Measurements from ENCODE around the gene MAP1LC3B2.

MAP1LC3B2 gene

DNA sequence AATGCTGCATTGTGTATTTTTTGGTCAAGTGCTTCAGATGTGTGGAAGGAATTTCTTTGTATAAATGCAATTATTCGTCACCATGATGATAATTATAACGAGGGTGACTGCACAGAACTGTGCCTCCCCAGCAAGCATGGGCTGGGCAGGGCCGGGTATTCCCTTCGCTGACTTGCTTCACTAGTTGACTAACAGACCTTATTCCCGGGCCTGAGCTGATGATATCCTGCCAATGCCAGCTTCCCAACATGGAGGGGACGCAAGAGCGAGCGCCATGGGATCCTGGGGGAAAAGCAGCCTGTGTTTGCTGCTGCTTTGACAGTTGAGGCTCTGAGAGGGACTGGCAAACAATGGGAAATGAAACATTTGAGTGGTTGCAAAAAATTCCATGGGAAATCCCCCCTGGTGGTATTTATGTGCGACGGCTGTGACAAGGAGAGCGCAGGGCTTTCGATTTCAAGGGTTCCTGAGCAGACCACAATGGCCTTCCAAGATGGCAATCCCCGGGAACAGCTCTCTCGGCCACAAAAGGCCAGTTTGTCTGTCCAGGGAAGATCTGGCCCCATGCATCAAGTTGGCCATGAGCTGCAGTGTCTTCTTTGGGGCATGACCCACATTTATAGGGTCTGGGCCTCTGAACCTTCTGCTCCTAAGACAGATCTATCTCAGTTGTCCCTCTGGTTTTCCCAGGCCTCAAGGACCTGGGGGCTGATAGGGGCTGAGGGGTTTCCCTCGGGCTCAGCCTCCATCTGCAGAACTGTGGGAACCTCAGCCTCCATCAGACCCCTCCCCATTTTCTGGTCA, 21.9 kb upstream of the MAP1LC3B2 start:
- DNase-seq (ENCODE audit: low read depth in 2 of 2), result no peak

DNA sequence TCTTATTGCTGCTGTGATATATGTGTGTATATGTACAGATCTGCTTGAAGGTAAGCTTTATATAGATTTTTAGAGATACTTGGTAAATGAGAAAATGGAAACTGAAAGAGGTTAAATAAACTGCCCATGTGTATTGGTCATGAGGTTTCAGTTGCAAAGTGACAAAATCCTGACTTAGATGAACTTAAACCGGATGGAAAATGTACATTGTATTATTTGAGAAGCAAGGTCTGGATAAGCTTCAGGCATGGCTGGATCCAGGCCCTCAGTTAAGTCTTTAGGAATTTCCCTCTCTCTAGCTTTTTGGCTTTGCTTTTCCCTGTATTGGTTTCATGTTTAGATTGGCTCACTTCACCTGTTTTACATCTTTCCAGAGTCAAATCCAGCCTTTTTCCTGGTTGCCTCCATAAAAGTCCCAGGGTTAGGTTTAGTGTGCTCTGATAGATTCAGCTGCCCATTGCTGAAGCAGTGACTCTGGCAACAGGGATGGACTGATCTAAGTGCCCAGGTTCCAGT, 21.0 kb upstream of the MAP1LC3B2 start:
- no peak for DNase-seq (ENCODE audit: low read depth in 2 of 2)

DNA sequence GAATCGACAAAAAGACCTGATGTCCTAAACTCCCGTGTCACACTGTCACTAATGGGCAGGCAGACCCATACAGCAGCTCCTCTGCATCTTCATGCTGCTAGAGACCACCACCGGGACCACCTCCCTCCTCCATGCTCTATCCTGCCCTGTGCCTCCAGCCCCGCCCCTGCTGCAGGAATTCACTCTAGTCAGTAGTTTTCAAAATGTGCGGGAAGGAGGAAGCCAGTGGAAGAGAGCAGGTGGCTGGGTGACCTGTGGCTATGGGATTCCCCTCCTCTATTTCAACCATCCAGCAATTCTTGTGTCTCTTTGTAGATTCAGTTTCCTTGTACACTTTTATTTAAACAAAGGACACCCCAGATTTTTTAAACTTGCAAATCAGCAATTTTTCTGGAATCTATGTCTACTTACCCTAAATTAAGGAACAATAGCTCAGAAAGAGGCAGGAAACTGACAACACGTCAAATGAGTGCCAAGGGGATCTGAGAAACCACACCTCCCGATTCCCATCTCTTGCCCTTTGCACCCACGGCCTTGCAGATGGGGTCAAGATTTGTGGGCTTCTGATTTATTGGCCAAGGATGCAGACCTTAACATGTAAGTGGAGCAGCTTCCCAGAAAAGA, 20.4 kb upstream of the MAP1LC3B2 start:
- DNase-seq (ENCODE audit: low read depth in 2 of 2), result no peak

DNA sequence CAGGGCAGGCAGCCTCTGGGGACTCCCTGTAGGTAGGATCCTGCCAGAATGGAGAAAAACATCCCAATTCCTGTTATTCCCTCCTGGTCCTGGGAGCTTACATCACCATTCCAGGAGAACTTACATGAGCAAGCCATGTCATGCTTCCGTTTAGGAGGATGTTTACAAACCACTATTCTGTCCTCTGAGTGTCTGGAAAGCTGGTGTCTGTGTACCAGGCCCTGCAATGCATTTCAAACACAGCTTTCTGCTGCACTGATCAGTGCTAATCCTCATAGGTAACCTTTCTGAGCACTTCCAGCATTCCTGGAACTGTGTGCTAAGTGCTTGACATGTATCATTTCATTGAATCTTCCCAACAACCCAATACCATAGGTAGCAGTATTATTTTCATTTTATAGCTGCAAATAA, 19.8 kb upstream of the MAP1LC3B2 start:
- no peak for DNase-seq (ENCODE audit: low read depth in 2 of 2)

DNA sequence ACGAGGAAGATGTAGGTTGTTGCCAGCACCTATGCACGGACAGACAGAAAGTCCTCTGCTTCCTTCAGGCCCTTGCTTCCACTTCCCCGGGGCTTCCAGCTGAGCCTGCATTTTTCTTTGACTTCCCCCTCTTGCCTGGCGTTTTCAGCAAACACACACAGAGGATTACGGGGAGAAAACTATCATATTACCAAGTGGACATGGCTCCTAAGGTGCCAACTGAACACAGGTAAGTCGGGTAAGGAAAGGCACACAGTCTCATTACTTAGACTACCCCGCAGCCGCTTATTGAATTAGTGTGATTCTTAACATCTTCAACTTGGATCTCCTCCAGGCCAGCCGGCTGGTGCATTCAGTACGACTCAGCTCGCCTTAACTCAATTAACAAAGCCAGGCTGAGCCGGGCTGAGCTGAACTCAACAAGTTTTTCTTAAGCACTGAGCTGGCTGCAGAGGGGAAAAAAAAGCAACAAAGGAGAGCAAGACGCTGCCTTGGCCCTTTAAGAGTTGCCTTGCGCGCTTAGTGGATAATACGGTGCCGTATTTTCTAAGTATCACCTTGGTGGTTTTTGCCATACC, 19.2 kb upstream of the MAP1LC3B2 start:
- no peak for DNase-seq (ENCODE audit: low read depth in 2 of 2)

DNA sequence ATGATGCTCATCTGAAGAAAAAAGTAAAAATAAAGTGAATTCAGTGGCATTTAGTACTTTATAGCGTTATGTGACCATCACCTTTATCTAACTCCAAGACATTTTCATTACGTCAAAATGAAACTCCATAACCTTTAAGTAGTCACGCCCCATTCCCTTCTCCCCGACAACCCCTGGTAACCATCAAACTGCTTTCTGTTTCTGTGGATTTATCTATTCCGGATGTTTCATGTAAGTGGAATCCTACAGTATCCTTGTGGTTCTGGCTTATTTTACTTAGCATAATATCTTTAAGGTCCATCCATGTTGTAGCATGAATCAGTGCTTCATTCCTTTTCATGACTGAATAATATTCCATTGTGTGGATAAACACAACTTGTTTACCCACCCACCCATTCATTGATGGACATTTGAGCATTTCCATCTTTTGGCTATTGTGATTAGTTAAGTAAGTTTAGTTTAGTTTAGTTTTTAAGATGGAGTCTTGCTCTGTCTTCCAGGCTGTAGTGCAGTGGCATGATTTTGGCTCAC, 18.5 kb upstream of the MAP1LC3B2 start:
- no peak for DNase-seq (ENCODE audit: low read depth in 2 of 2)

DNA sequence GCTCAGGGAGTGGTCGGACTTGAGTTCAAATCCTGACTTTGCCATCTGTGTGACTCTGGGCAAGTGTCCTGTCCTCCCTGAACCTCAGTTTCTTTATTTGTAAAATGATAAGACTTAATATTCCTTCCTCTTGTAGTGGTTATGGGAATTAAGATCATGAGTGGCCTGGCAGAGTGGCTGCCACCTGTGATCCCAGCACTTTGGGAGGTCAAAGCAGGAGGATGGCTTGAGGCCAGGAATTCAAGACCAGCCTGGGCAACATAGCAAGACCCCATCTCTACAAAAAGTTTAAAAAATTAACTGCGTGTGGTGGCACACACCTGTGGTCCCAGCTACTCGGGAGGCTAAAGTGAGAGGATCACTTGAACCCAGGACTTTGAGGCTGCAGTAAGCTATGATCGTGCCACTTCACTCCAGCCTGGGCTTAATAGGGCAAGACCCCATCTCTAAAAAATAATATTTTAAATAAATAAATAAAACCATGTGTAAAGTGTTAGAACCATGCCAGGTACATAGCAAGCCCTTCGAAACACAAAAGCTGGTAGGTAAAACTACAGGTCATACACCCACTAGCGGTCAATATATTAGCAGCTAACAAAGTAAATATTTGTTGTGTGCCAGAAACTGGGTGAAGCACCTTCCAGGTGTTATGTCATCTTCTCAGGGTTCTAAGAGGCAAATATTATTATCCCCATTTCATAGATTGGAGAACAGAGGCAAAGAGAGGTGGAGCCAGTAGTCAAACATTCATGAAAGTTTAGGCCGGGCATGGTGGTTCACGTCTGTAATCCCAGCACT, 17.4 kb upstream of the MAP1LC3B2 start:
- DNase-seq (ENCODE audit: low read depth in 2 of 2), result no peak

- no peak for DNase-seq (ENCODE audit: low read depth in 2 of 2)
These were observed 16.7 kb upstream of the MAP1LC3B2 start for GRCh38 chr12:116542345-116542956.

GRCh38 chr12:116544656-116545055, 14.5 kb upstream of the MAP1LC3B2 start:
- no peak for DNase-seq (ENCODE audit: low read depth in 2 of 2)

GRCh38 chr12:116545144-116545543, 14.0 kb upstream of the MAP1LC3B2 start:
- no peak for DNase-seq (ENCODE audit: low read depth in 2 of 2)

DNA sequence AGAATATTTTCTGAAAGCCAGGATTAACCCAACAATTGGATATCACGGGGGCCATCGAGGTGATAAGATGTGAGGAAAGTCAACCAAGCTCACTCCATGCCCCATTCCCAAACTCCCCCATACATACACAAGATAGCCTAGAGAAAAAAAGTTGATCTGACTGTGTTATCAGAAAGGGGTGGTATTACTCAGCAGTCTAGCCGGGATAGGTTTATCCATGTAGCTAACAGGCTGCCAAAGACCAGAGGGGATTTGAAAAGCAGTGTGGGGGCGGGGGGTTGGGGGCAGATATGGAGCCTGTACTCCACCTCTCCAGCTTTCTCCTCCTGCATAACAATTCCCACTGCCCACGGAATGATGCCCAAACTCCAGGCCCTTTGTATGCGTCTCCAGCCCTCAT, 13.2 kb upstream of the MAP1LC3B2 start:
- DNase-seq (ENCODE audit: low read depth in 2 of 2), result no peak

DNA sequence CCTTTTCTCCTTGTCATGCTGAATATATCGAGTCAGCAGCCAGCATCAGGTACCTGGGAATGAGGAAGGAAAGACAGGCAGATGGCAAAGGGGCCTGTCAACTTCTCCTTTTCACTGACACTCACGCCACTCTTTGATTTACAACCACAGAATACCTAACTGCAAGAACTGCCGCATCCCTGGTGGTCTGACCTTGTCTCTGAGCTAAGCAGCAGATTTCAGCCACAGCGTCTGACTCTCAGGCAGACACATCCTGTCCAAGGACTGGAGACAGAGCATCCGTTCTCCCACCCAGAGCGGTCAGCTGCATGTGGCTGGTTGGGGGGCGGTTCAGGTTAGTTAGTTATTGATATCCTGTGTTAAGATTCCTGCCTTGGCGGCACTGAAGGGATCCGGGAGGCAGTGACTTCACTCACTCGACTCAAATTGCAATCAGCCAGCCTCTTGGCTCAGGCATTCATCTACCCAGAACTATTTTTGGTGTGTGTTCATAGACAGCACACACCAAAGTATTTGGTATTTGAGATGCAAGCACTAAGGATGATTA, 11.2 kb upstream of the MAP1LC3B2 start:
- DNase-seq (ENCODE audit: low read depth in 2 of 2), result no peak

- DNase-seq (ENCODE audit: low read depth in 2 of 2), result no peak
These were observed 9.2 kb upstream of the MAP1LC3B2 start for GRCh38 chr12:116549993-116550392.

GRCh38 chr12:116551151-116551550, 8.0 kb upstream of the MAP1LC3B2 start:
- DNase-seq (ENCODE audit: low read depth in 2 of 2), result no peak

DNA sequence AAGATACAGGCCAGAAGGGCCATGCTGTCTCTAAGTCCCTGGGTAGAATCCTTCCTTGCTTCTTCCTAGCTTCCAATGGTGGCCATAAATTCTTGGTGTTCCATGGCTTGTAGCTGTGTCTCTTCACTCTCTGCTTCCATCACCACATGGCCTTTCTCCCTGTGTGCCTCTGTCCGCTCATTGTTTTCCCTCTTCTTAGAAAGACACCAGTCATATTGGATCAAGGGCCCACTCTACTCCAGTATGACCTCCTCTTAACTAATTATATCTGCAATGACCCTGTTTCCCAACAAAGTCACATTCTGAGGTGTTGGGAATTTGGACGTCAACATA, 7.6 kb upstream of the MAP1LC3B2 start:
- no peak for DNase-seq (ENCODE audit: low read depth in 2 of 2)

GRCh38 chr12:116551952-116552772, 7.0 kb upstream of the MAP1LC3B2 start:
- no peak for DNase-seq (ENCODE audit: low read depth in 2 of 2)

- DNase-seq (ENCODE audit: low read depth in 2 of 2), result no peak
These were observed 6.3 kb upstream of the MAP1LC3B2 start for GRCh38 chr12:116552773-116553373.

- no peak for DNase-seq (ENCODE audit: low read depth in 2 of 2)
These were observed 2.7 kb upstream of the MAP1LC3B2 start for GRCh38 chr12:116556356-116556952.

GRCh38 chr12:116556964-116557698, 2.0 kb upstream of the MAP1LC3B2 start:
- no peak for DNase-seq (ENCODE audit: low read depth in 2 of 2)
